A673 (cell line): ENCODE results near the gene ZNF831. TPM values are rescaled to one million over a fixed set of nuclear protein-coding genes. Genes with fewer than 3 reads are reported as not detected.

Source experiments
- BruUV-seq: library from RNA; stranded (reverse); fragments of 400-500 nt; replicated peaks from 2 replicates; lab custom pipeline; 2021; lab: Mats Ljungman, UMichigan
- CTCF ChIA-PET: fragments of 300-600 bp; sonication (Branson Sonifier 250); formaldehyde crosslinking; loops from one replicate; lab custom pipeline; 2022; ENCODE audit warnings: antibody characterized with exemption; lab: Charles Lee
- POLR2A ChIA-PET: fragments of 300-600 bp; sonication (Branson Sonifier 250); formaldehyde crosslinking; loops from one replicate; lab custom pipeline; 2022; ENCODE audit warnings: antibody characterized with exemption; ENCODE audit not compliant: low non-redundant PET; lab: Charles Lee
- DNase-seq: peaks from one replicate; pipeline ENCODE4 v3.0.0-alpha.2; 2015; ENCODE audit warnings: low spot score
- H3K27ac ChIP-seq: fragments of 200-600 bp; sonication (generic); 2 replicates; pipeline ENCODE4 v1.5.1; 2016; ENCODE audit warnings: mixed run types, low read depth, mild to moderate bottlenecking, mixed read lengths, antibody characterized with exemption, low read length; ENCODE audit not compliant: poor library complexity, severe bottlenecking
- H3K27me3 ChIP-seq: fragments of 200-600 bp; sonication (generic); replicated peaks from 2 replicates; pipeline ENCODE4 v1.6.1; 2017; ENCODE audit warnings: mixed run types, low read depth, mild to moderate bottlenecking, mixed read lengths, antibody characterized with exemption, low read length; ENCODE audit not compliant: insufficient read depth, poor library complexity
- H3K36me3 ChIP-seq: fragments of 200-600 bp; sonication (generic); 2 replicates; pipeline ENCODE4 v1.6.1; 2016; ENCODE audit warnings: mixed run types, mild to moderate bottlenecking, mixed read lengths, antibody characterized with exemption, low read length; ENCODE audit not compliant: insufficient read depth, poor library complexity, severe bottlenecking
- H3K4me1 ChIP-seq: fragments of 200-600 bp; sonication (generic); 2 replicates; pipeline ENCODE4 v1.6.1; 2017; ENCODE audit warnings: mixed run types, mild to moderate bottlenecking, mixed read lengths, antibody characterized with exemption, low read length; ENCODE audit not compliant: insufficient read depth, poor library complexity, severe bottlenecking
- H3K4me3 ChIP-seq: fragments of 200-600 bp; sonication (generic); 2 replicates; pipeline ENCODE4 v1.5.1; 2016; ENCODE audit warnings: low read depth, mixed run types, mild to moderate bottlenecking, mixed read lengths, low read length; ENCODE audit not compliant: poor library complexity, severe bottlenecking
- H3K9me3 ChIP-seq: fragments of 200-600 bp; sonication (generic); 2 replicates; pipeline ENCODE4 v1.6.1; 2016; ENCODE audit warnings: mixed run types, low read depth, mild to moderate bottlenecking, mixed read lengths, antibody characterized with exemption, low read length; ENCODE audit not compliant: poor library complexity, severe bottlenecking
- CTCF ChIP-seq: fragments of 300-800, 200-600 bp; sonication (generic); conservative IDR thresholded peaks from 2 replicates; pipeline ENCODE4 v1.5.1; 2017; ENCODE audit warnings: low read depth, mild to moderate bottlenecking, antibody characterized with exemption, low read length, moderate library complexity, mixed read lengths
- EZH2 ChIP-seq: fragments of 200-600 bp; sonication (generic); IDR thresholded peaks from 2 replicates; pipeline ENCODE4 v1.6.1; 2017; ENCODE audit warnings: borderline replicate concordance, low read depth, mild to moderate bottlenecking, mixed read lengths, antibody characterized with exemption, low read length; ENCODE audit not compliant: poor library complexity, severe bottlenecking
- intact Hi-C: fragments of 100-400 bp; cut with micrococcal nuclease; formaldehyde crosslinking; loops from one replicate; pipeline ENCODE4 v1.10.0; 2022; ENCODE audit not compliant: unreplicated experiment
- total RNA-seq: library from RNA; stranded (reverse); gene quantifications from 2 replicates; pipeline ENCODE4 v1.2.3, GENCODE V29; 2021

Gene ZNF831
- total RNA-seq, 1 experiment from 2014 or later, result not detected

DNA sequence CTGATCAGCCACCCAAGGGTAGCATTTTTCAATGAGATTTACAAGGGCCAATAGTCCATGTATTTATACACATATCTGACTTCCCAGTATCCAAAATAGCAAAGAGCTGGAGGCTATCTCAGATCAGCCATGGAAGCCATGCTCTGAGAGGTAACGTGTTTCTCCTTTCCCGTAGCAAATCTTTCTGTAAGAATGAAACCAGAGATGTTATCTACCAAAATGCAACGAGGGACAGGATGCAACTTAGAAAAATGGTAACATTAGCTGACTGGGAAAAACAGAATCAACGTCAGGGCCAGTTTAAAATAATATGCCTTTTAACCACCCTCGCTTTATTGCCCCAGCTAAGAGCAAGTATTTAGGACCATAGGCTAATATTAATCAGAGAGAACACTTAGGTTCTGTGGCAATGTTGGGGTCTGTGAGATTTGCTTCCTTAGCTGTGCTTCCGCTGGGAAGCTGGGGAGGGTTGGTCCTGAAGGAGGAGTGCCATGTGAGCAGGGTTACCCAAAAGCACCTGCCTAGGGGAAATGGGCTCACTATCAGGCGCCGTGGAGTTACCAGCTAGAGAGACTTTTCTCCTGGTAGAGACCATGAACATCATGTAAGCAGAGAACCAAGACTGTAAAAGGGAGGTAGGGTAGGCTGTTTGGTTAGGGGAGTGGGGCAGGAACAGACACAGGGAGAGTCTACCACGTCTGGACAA, 1.2 kb downstream of the ZNF831 start:
- CTCF ChIA-PET, result no interaction called here

GRCh38 chr20:59165396-59165795, 1.8 kb downstream of the ZNF831 start:
- Histone ChIP-seq H3K27ac (no peak overlapping the region), H3K4me3 (no peak overlapping the region), H3K36me3 (no peaks in the 10 kb centered on the region), H3K27me3 (peaks cover 35% of the 10 kb centered on the region), H3K4me1 (no peaks in the 10 kb centered on the region), H3K9me3 (no peaks in the 10 kb centered on the region)
- ChIA-PET POLR2A (no interaction called here), CTCF (interaction anchor here (0.6 kb wide), 1 partner anchor 10 kb away, joined by 3 read pairs; no protein-coding TSS in a partner anchor)
- TF ChIP-seq EZH2 (no peak), CTCF (no peak)
- BruUV-seq, result no TSS peak
- DNase-seq, result no peak
- intact Hi-C loops, result no loop called here

More for the DNA sequence above, 1.2 kb downstream of the ZNF831 start:
- Histone ChIP-seq H3K4me3 (no peak overlapping the region), H3K9me3 (no peaks in the 10 kb centered on the region), H3K4me1 (no peaks in the 10 kb centered on the region), H3K36me3 (no peaks in the 10 kb centered on the region), H3K27ac (no peak overlapping the region), H3K27me3 (peaks cover 35% of the 10 kb centered on the region)
- TF ChIP-seq CTCF, result no peak
- no peak for TF ChIP-seq EZH2
- intact Hi-C loops, result no loop called here
- DNase-seq, result no peak
- BruUV-seq, result no TSS peak
- POLR2A ChIA-PET, result no interaction called here

GRCh38 chr20:59165891-59166709, 2.5 kb downstream of the ZNF831 start:
- BruUV-seq, result no TSS peak
- H3K4me3 ChIP-seq, result no peak overlapping the region
- ChIA-PET POLR2A (no interaction called here), CTCF (interaction anchor here (0.6 kb wide), 1 partner anchor 9 kb away, joined by 3 read pairs; no protein-coding TSS in a partner anchor)
- no peaks in the 10 kb centered on the region for H3K4me1 ChIP-seq
- TF ChIP-seq CTCF, result no peak
- TF ChIP-seq EZH2, result no peak
- H3K9me3 ChIP-seq, result no peaks in the 10 kb centered on the region
- intact Hi-C loops, result no loop called here
- H3K36me3 ChIP-seq, result no peaks in the 10 kb centered on the region
- H3K27ac ChIP-seq, result no peak overlapping the region
- no peak for DNase-seq
- H3K27me3 ChIP-seq, result peaks cover 35% of the 10 kb centered on the region
